Measurements from ENCODE around the gene RELA.

Gene RELA

DNA sequence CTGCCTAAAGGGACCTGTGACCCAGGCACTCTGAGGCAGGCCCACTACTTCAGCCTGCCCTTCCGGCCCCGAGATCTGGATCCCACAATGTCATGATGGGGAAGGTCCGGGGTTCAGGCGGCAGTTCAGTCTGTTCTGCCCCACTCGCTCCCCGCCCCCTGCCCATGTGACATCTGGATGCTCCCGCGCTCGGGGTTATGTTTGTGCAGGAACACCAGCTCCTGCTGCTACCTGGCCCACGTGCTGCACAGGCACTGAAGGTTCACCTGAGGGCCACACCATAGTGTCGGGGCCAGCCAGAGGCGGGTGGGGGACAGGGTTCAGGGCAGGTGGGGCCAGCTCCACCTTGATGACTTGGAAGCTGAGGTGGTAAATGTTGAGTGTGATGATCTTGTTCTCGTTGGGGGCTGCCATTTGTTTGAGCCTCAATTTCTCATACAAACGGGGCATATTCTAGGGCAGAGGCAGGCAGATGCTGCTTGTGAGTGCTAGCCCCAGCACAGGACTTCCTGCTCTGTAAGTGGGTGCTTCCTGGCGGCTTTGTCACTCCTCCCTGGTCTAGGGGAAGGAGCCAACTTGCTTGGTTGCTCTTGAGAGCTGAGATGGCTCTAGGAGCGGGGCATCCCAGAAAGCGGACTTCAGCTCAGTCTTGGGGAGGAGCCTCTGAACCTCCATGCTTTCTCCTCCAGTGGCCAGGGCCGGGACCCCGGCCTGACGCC is 29.2 kb downstream of the RELA start:
- no peak for DNase-seq (ENCODE audit: low read depth)

DNA sequence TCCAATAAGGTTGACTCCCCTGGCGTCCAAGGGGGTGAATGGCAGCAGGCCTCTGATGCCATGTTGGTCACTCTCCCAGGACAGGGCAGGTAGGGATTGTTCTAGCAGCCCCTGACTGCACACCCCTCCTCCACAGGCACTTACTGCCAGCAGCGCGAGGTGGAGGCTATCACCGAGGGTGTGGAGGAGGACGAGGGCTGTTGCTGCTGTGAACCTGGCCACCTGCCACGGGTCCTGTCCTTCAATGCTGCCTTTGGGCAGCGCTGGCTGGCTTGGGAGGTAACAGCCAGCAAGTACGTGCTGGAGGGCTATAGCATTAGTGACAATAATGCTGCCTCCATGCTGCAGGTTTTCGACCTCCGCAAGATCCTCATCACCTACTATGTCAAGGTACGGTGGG is 32.5 kb downstream of the RELA start:
- no peak for DNase-seq (ENCODE audit: low read depth)

DNA sequence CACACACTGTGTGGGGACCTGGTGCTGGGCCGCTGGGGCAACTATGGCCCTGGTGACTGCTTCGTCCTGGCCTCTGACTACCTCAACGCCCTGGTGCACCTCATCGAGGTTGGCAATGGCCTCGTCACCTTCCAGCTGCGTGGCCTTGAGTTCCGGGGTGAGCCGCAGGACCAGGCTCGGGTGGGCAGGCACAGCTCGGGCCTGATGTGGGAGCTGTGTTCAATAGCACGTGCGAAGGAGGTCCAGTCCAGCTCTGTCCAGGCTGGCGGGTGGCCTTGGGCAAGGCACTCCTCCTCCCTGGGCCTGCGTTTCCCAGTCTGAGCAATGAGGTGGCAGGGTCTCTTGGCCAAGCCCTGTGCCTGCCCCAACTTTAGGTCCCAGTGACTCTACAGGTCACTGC is 33.1 kb downstream of the RELA start:
- no peak for DNase-seq (ENCODE audit: low read depth)

DNA sequence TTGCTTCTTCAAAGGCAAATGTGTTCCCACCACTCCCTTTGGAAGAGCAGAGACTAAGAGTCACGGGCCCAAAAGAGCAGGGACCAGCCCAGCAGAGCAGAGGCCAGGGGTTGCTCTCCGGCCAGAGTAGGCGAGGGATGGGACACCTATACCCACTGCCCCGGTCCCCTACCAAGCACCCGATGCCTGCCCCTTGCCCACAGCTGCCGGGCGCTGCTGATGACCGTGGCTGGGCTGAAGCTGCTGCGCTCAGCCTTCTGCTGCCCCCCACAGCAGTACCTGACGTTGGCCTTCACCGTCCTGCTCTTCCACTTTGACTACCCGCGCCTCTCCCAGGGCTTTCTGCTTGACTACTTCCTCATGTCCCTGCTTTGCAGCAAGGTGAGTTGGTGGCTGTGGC is 35.5 kb downstream of the RELA start:
- DNase-seq (ENCODE audit: low read depth) = no peak

DNA sequence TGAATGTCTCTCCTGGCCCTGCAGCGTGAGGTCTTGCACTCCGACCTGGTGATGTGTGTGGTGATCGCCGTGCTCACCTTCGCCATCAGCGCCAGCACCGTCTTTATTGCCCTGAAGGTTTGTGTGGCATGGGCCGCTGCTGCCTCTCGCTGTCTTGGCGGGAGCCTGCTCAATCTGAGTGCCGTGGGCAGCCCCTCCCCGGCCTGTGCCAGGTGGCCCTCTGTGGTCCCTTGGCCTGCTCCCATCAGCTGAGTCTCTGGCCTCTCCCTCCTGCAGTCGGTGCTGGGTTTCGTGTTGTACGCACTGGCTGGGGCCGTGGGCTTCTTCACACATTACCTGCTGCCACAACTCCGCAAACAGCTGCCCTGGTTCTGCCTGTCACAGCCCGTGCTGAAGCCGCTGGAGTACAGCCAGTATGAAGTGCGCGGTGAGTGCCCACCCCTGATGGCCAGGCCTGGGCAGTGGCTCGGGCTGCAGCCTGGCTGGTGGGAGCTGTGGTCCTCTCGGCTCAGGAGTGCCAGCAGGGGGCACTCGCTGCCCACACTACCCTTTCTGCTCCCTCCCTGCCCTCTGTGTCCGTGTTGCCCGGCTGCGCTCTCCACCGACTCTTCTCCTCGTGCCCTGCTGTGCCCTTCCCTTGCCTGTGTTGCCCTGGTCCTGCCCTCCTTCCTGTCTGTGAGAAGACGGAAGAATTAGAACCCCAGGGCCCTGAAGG is 36.9 kb downstream of the RELA start:
- DNase-seq (ENCODE audit: low read depth) = no peak

DNA sequence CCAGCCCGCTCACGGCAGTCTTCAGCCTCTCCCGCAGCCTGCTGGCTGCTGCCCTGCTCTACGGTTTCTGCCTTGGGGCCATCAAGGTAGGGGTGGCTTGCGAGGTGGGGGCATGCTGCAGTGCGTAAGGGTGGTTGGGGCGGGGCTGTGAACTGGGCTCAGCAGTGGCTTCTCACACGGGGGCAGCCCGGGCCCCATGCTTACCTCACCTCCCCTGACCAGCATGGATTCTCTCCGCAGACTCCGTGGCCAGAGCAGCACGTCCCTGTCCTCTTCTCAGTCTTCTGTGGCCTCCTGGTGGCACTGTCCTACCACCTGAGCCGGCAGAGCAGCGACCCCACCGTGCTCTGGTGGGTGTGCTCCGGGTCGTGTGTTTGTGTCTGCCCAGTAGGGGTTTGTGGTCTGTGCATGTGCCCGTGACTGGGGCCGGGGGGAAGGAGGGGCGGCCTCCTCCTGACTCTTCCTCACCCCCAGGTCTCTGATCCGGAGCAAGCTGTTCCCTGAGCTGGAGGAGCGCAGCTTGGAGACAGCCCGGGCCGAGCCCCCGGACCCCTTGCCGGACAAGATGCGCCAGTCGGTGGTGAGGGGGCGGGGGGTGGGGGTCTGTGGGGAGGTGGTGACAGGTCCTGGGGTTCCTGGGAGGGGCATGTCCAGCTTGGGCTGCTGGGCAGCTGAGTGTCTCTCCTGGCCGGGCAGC is 37.6 kb downstream of the RELA start:
- no peak for DNase-seq (ENCODE audit: low read depth)

DNA sequence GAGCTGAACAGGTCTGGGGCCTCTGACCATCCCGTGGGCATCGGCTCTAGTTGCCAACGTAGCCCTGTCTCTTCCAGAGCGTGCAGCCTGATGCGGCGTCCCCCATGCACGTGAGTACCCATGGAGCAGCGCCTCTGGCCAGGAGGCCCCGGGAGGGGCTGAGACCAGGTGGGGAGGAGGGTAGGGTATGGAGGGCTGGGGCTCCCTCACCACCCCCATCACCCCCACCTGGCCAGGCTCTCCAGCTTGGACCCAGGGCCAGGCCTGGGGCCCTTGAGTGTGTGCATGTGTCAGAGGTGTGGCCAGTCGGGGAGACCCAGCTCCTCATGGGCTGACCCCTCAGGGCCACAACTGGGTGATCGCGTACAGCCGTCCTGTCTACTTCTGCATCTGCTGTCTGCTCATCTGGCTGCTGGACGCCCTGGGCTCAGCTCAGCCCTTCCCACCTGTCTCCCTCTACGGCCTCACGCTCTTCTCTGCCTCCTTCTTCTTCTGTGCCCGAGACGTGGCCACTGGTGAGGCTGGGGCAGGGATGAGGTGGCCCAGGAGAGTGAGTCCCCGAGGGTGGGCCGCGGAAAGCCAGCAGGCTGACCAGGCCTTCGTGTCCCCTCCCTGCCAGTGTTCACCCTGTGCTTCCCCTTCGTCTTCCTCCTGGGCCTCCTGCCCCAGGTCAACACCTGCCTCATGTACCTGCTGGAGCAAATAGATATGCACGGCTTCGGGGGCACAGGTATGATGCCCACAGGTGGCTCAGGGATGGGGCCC is 38.7 kb downstream of the RELA start:
- DNase-seq (ENCODE audit: low read depth) = no peak

DNA sequence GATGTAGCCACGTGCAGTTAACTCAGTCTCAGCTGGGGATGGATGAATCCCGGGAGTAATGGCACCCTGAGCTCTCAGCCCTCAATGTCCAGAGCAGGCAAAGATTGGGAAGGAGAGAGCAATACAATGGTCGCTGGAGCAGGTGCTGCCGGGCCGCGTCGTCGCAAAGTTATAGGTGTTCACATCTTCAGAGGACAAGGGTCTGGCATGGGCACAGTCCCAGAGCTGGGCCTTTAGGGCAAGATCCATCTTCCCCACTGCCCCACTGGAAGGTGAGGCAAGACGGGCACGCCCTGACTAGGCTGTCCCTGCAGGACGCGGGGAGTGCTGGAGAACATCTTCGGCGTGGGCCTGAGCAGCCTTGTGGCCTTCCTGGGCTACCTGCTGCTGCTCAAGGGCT is 39.5 kb downstream of the RELA start:
- DNase-seq (ENCODE audit: low read depth) = no peak

DNA sequence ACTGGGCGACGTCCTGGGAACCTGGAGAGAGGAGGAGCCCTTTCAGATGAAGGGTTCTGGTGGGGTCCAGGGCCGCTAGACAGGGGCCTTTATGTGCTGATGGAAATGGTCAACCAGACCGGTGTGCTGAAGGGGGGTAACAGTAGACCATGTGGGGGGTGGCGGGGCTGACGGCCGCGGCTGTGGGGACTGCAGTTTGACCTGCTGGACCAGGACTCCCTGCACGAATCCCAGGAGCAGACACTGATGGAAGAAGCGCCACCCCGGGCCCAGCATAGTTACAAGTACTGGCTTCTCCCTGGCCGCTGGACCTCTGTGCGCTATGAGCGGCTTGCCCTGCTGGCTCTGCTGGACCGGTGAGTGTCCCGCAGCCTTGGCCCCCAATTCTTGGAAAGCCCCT is 40.7 kb downstream of the RELA start:
- no peak for DNase-seq (ENCODE audit: low read depth)

DNA sequence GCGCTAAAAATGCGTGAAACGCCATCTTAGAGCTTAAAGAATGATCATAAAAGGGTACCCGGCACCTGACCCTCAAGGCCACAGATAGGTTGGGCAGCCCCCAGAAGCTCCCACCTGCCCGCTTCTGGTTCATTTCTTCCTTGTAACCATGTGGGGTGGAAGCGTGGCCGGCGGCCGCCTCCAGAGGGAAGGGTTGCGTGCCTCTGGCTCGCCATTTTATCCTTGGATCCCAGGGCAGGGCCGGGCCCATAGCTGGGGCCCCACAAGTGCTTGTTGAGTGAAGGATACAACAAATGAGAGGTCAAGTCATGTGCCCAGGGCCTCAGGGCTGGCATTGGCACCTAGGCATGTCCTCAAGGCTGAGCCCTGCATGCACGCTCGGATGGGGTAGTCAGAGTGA is 41.3 kb downstream of the RELA start:
- DNase-seq (ENCODE audit: low read depth) = no peak

DNA sequence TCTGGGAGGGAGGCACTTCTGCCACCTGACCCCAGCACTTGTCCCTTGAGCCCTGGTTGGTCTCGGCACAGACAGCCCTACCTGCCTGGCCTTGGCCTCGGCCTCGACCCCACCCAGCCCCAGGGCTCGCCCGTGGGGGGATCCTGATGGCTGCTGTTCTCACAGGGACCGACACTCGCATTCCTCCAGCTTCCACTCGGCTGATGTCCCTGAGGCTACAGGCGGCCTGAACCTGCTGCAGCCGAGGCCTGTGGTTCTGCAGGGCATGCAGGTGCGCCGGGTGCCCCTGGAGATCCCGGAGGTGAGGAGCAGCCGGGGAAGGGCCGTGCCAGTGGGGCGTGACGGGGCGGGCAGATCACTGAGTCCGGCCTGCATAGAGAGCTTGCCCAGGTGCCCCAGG is 42.0 kb downstream of the RELA start:
- no peak for DNase-seq (ENCODE audit: low read depth)

DNA sequence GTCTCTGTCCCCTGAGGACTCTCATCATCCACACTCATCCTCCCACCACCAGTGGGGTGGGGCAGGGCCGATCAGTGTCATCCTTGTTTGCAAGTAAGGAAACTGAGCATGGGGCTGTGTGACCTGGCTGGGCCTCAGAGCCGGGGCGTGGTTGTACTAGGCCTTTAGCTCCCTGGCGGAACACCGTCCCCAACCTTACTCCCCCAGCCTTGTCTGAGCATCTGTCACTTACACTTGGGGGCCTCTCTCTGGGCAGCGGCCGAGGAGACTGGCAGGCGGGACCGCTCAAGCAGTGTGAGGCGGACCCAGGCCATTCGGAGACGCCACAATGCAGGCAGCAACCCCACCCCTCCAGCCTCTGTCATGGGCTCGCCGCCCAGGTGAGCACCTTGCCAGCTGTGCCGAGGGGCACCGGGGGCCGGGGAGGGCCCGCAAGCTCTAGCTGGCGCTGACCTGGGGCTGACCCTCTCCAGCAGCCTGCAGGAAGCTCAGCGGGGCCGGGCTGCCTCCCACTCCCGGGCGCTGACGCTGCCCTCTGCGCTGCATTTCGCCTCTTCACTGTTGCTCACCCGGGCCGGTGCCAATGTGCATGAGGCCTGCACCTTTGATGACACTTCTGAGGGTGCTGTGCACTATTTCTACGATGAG is 43.3 kb downstream of the RELA start:
- DNase-seq (ENCODE audit: low read depth) = no peak

DNA sequence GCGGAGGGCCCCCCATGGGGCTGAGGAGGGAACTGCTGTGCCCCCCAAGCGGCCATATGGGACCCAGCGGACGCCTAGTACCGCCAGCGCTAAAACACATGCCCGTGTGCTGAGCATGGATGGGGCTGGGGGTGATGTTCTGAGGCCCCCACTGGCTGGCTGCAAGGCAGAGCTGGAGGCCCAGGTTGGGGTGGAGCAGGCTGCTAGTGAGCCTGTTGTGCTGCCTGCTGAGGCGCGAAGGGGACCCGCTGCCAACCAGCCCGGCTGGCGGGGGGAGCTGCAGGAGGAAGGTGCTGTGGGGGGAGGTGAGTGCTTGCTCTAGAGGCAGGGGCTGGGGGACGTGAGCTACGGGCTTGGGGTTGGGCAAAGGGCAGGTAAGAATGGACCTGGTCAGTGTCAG is 44.0 kb downstream of the RELA start:
- no peak for DNase-seq (ENCODE audit: low read depth)

DNA sequence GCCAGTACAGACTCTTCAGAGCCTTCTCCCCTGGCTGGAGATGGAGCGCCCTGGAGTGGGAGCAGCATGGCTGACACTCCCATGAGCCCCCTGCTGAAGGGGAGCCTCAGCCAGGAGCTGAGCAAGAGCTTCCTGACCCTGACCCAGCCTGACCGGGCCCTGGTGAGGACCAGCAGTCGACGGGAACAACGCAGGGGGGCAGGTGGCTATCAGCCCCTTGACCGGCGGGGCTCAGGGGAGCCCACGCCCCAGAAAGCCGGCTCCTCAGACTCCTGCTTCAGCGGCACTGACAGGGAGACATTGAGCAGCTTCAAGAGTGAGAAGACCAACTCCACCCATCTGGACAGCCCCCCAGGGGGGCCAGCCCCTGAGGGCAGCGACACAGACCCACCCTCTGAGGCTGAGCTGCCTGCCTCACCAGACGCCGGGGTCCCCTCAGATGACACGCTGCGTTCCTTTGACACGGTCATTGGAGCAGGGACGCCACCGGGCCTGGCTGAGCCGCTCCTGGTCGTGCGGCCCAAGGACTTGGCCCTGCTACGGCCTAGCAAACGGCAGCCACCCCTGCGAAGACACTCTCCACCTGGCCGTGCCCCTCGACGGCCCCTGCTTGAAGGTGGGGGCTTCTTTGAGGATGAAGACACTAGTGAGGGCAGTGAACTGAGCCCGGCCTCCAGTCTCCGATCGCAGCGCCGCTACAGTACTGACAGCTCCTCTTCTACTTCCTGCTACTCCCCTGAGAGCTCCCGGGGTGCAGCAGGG is 44.5 kb downstream of the RELA start:
- DNase-seq (ENCODE audit: low read depth) = no peak

DNA sequence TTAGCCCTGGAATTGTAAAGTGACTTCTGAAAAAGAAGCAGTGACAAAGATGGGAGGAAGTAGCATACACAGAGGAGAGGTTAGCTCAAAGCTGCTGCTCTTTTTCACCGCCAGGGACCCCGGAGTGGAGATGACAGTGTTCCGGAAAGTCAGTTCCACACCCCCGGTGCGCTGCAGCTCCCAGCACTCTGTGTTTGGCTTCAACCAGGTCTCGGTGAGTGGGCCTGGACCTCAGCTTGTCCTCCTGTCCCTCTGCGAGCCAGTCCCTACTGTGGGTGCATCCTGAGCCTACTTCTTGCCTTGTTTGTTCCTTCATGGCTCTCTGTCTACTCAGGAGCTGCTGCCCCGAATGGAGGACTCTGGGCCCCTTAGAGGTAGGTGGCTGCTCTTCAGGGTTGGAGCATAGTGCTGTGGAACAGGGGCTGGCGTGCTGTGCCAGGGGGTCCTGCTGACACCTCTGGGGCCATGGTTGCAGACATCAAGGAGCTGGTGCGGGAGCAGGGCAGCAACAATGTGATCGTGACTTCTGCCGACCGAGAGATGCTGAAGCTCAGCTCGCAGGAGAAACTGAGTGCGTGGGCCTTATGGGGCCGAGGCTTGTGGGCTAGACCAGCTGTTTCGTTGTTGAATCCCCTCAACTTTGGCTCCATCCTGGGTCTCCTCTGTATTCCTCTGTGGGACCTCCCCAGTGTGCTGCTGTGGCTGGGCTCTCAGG is 45.4 kb downstream of the RELA start:
- DNase-seq (ENCODE audit: low read depth) = no peak

DNA sequence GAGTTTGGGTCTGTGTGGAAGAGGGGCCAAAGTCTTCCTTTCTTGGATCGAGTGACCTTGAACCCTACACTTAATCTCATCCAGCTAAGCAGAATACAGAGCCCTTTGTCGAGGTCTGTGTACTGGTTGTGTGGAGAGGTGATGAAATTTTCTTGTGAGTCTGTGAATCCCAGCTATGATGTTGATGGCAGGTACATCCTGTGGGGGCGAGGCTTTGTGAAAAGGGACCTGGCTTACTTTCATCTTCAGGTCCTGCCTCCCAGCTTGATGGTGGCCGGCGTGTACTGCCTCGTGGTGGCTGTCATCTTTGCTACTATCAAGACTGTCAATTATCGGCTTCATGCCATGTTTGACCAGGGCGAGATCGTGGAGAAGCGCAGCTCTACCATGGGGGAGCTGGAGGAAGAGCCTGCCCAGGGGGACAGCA is 46.1 kb downstream of the RELA start:
- DNase-seq (ENCODE audit: low read depth) = no peak

DNA sequence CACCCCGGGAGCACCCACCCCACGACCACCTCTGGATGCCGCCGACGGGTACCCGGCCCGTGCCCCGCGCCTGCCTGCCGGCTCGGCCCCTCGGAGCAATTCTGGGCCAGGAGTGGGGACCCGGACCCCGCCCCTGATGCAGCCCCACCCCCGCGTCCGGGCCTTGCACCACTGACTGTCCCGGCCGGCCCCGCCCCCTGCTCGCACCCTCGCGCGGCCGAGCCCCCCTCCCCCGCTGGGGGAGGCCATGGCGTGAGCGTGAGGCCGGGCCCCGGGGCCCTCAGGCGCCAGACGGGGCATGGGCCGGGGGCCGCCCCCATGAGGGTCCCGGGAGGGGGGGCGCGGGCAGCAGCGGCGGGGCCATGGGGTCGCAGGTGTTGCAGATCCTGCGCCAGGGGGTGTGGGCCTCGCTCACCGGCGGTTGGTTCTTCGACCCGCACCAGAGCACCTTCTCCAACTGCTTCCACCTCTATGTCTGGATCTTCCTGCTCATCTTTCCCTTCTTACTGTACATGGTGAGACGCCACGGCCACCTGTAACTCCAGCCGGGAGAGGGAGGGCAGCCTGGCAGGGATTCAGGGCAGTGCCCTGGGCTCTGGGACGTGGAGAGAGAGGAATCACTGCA is 46.7 kb downstream of the RELA start:
- DNase-seq (ENCODE audit: low read depth) = no peak

DNA sequence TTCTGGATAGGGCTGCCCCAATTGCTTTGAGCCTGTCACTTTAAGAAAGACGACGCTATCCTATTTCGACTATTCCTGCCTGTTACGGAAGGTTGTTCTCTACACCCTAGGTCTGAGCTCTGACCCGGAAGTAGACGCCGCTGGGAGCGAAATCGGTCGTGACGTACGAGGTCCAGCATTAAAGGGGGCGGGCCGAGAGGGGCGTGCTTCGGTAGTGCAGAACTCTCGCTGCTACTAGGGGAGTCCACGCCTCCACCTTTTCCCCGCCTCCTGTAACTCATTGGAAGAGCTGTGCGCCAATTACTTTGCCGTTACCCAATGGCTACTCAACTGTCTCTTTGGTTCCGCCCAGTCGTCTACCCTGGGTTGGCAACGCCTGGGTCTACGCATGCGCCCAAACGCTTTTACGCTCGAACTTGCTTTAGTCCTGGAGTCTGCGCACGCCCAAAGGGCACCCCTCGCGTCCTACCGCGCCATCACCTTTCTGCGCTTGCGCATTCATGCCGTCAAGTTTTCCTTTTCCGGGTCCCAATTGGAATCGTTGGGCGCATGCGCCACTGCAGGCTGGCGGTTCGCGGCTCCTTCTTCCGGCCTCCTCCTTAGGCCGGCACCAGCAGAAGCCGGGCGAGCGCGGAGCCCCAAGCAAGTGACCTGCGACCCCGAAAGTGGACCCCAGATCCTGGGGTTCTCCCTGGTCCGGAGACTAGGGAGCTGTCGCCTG is 47.3 kb downstream of the RELA start, which contains the start of gene PCNX3:
Gene PCNX3, plus strand, starts transcription at position 548 of the 721 bp plus-strand sequence. CDS start 536 bp downstream, outside the sequence.
- peak; percentile 100 for DNase-seq (ENCODE audit: low read depth)

Data from HS-27A (cell line).